ENCODE data around the gene RRAS. TPM values are rescaled to one million over a fixed set of nuclear protein-coding genes. Genes with fewer than 3 reads are reported as not detected.

Gene RRAS
- total and polyA plus RNA-seq, 5 donors: 76.7 to 153 (median 90.9) TPM

DNA sequence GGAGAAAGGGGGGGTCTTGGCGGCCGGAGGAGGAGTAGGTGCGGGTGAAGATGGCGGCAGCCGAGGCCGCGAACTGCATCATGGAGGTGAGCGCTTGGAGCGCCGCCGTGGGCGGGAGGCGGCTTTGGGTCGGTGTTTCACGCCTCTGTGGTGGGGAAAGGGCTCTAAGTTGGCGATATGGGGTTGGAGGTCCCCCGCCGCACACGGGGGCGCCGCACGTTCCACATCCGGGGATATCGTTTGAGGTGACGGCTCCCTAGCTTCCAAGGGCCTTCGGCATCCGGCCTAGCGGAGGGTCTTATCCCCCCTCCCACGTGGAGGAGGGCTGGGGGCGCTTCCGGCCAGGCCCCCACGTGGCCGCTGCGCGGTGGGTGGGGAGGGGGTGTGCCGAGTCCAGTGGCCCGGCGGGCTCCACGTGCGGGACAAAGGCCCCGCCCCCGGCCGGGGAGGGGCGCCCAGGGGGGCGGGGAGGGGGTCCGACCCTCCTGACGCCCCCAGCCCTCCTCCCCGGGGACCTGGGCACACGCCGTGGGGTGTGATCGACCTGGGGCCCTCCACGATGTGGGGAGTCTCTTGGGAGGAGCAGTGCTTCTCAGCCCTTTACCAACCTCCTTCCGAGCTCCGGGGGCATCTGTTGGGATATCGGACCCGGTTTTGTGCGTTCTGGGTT lies 37.4 kb upstream of the RRAS start, which contains the start of gene PRMT1:
Gene PRMT1, plus strand, starts transcription at position 41 of the 670 bp plus-strand sequence. Its CDS starts 10 bp downstream, at position 51.
- Histone ChIP-seq H3K9me3 (ENCODE audit: control insufficient read depth, low read length) (no peaks in the 10 kb centered on the region), H3K27ac (ENCODE audit: low read length) (peak within 1 kb of the TSS; percentile 95), H3K4me3 (ENCODE audit: low read length) (peak within 1 kb of the TSS; percentile 86), H3K27me3 (ENCODE audit: control insufficient read depth, insufficient read depth) (no peaks in the 10 kb centered on the region), H3K4me1 (ENCODE audit: control insufficient read depth, insufficient read depth, low read length) (no peaks in the 10 kb centered on the region)
- under 1% methylated on average over 57 of the region's 57 CpGs for WGBS
- intact Hi-C loops (cut with DNase I): loop anchor here in 2 of 4 donors (10.0 kb wide), 2 partner anchors 83 to 93 kb away; partner anchors contain the start of genes NOSIP (in 1 of the 2), PRR12 (in 1 of the 2) and PRRG2 (in 1 of the 2)
- DNase-seq: peak; percentile 69 to 82 (median 79)
- ATAC-seq: peak; percentile 2 to 34

DNA sequence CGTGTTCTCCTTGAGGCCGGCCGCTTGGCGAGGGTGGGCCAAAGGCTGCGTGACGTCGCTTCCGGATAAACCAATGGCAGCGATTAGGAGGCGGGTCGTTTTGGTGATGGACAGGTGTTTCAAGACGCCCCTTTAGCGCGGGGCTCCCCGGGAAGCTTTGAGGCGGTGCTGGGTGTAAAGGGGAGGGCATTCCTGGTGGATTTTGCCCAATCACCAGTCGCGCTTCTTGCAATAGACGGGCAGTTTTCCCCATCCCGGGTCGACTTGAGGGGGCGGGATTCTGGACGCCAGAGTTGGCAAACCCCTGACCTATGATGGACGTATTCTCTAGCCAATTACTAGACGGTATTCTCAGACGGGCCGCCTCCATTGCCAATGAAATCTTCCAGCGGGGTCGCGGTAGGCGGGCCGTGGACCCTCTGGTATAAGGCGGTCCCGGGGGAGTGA lies 36.9 kb upstream of the RRAS start:
- ATAC-seq (peak; percentile 91 to 92), DNase-seq (peak; percentile 100)
- Histone ChIP-seq H3K9me3 (ENCODE audit: control insufficient read depth, low read length) (no peaks in the 10 kb centered on the region), H3K27me3 (ENCODE audit: control insufficient read depth, insufficient read depth) (no peaks in the 10 kb centered on the region), H3K4me3 (ENCODE audit: low read length) (peak overlapping the region; percentile 86), H3K4me1 (ENCODE audit: control insufficient read depth, insufficient read depth, low read length) (no peaks in the 10 kb centered on the region), H3K27ac (ENCODE audit: low read length) (peak overlapping the region; percentile 87)
- intact Hi-C loops (cut with DNase I): loop anchor here in 2 of 4 donors (10.0 kb wide), 2 partner anchors 82 to 92 kb away; partner anchors contain the start of genes NOSIP (in 1 of the 2), PRR12 (in 1 of the 2) and PRRG2 (in 1 of the 2)
- WGBS: under 1% methylated on average over 34 of the region's 34 CpGs

- Histone ChIP-seq H3K27me3 (ENCODE audit: control insufficient read depth, insufficient read depth) (no peaks in the 10 kb centered on the region), H3K27ac (ENCODE audit: low read length) (peak overlapping the region; percentile 95), H3K9me3 (ENCODE audit: control insufficient read depth, low read length) (no peaks in the 10 kb centered on the region), H3K4me3 (ENCODE audit: low read length) (peak overlapping the region; percentile 21), H3K4me1 (ENCODE audit: control insufficient read depth, insufficient read depth, low read length) (no peaks in the 10 kb centered on the region)
- DNase-seq (peak; percentile 88 to 92 (median 91)), ATAC-seq (peak; percentile 54 to 55)
- 2% methylated on average over 27 of the region's 27 CpGs for WGBS
- intact Hi-C loops (cut with DNase I): loop anchor here in 2 of 4 donors (10.0 kb wide), 2 partner anchors 81 to 91 kb away; partner anchors contain the start of genes NOSIP (in 1 of the 2), PRR12 (in 1 of the 2) and PRRG2 (in 1 of the 2)
These were observed 36.3 kb upstream of the RRAS start for GRCh38 chr19:49676136-49676783.

GRCh38 chr19:49672131-49672919 lies 32.4 kb upstream of the RRAS start:
- H3K4me1 ChIP-seq (ENCODE audit: control insufficient read depth, insufficient read depth, low read length): no peaks in the 10 kb centered on the region
- H3K27ac ChIP-seq (ENCODE audit: low read length): peak overlapping the region; percentile 22
- intact Hi-C loops (cut with DNase I): loop anchor here in 2 of 4 donors (10.0 kb wide), 2 partner anchors 78 to 88 kb away; partner anchors contain the start of genes NOSIP (in 1 of the 2), PRR12 (in 1 of the 2) and PRRG2 (in 1 of the 2)
- no peak overlapping the region for H3K4me3 ChIP-seq (ENCODE audit: low read length)
- DNase-seq (peak; percentile 80 to 92 (median 91)), ATAC-seq (peak in 1 of 2 donors; percentile 3)
- H3K27me3 ChIP-seq (ENCODE audit: control insufficient read depth, insufficient read depth): no peaks in the 10 kb centered on the region
- H3K9me3 ChIP-seq (ENCODE audit: control insufficient read depth, low read length): no peaks in the 10 kb centered on the region
- 23% methylated on average over 28 of the region's 28 CpGs for WGBS

DNA sequence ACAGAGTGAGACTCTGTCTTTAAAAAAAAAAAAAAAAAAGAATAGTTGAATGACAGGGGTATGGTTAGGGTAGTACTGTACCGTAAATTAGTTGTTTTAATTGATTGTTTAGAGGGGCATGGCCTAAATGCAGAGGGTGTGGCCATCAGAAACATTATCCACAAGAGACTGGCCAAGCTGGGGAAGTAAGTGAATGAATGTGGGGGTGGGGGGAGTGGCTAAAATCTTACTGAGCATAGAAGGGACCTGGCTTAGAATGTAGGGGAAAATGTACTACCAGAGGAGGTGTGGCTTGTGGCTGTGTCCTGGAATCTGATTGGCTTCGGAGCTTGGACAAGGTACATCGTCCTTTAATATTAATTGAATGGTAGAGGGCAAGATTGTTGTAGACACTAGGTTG lies 29.6 kb upstream of the RRAS start:
- WGBS: 89% methylated on average over 3 of the region's 3 CpGs
- no peaks in the 10 kb centered on the region for H3K9me3 ChIP-seq (ENCODE audit: control insufficient read depth, low read length)
- intact Hi-C loops (cut with DNase I): loop anchor here in 1 of 4 donors (10.0 kb wide), 1 partner anchor 75 kb away; the partner anchor contains the start of gene PRR12
- no peak for DNase-seq
- ATAC-seq: no peak
- H3K4me1 ChIP-seq (ENCODE audit: control insufficient read depth, insufficient read depth, low read length): no peaks in the 10 kb centered on the region
- no peak overlapping the region for H3K4me3 ChIP-seq (ENCODE audit: low read length)
- no peak overlapping the region for H3K27ac ChIP-seq (ENCODE audit: low read length)
- H3K27me3 ChIP-seq (ENCODE audit: control insufficient read depth, insufficient read depth): no peaks in the 10 kb centered on the region

GRCh38 chr19:49667473-49667872 lies 27.5 kb upstream of the RRAS start:
- DNase-seq (no peak), ATAC-seq (no peak)
- H3K4me3 ChIP-seq (ENCODE audit: low read length): no peak overlapping the region
- H3K27me3 ChIP-seq (ENCODE audit: control insufficient read depth, insufficient read depth): no peaks in the 10 kb centered on the region
- H3K27ac ChIP-seq (ENCODE audit: low read length): no peak overlapping the region
- no peaks in the 10 kb centered on the region for H3K4me1 ChIP-seq (ENCODE audit: control insufficient read depth, insufficient read depth, low read length)
- WGBS: 93% methylated on average over 2 of the region's 2 CpGs
- H3K9me3 ChIP-seq (ENCODE audit: control insufficient read depth, low read length): no peaks in the 10 kb centered on the region
- intact Hi-C loops (cut with DNase I): loop anchor here in 1 of 4 donors (10.0 kb wide), 1 partner anchor 73 kb away; the partner anchor contains the start of gene PRR12

GRCh38 chr19:49666120-49666444 lies 26.1 kb upstream of the RRAS start:
- Histone ChIP-seq H3K4me3 (ENCODE audit: low read length) (peak overlapping the region; percentile 70), H3K4me1 (ENCODE audit: control insufficient read depth, insufficient read depth, low read length) (no peaks in the 10 kb centered on the region), H3K27me3 (ENCODE audit: control insufficient read depth, insufficient read depth) (no peaks in the 10 kb centered on the region), H3K9me3 (ENCODE audit: control insufficient read depth, low read length) (no peaks in the 10 kb centered on the region), H3K27ac (ENCODE audit: low read length) (no peak overlapping the region)
- DNase-seq: no peak
- no peak for ATAC-seq
- WGBS: under 1% methylated on average over 9 of the region's 9 CpGs
- intact Hi-C loops (cut with DNase I): loop anchor here in 1 of 4 donors (10.0 kb wide), 1 partner anchor 71 kb away; the partner anchor contains the start of gene PRR12

DNA sequence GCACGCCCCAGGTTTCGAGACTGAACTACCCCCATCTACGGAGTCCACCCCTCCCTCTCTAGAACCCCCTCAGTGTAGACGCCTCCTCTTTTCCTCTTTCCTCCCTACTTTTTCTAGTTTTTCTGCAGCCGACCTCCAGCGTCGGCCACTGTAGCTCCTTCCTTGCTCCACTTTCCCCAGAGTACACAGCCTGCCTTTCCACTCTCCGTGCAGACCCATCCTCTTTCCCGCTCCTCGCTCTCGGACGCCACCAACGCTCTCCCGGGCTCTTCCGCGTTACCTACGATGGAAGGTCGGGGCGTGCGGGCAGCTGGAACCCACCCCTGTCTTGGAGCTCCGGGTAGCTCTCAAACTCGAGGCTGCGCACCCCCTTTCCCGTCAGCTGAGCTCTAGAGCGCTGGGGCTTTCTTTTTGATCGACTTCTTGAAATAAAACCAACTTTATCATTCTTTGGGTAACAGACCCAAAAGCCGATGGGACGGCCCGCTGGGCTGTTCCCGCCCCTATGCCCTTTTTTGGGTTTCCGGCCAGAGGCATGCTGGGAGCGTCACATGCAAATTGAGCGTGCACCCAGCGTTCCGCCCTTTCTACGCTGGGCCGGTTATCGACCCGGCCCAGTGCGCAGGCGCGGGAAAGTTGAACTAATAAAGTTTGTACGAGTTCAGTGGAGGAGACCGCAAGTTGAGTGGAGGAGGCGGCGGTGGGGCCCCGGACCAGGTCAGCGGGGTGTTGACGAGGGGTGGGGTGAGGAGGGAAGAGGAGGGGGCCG lies 25.6 kb upstream of the RRAS start, which contains the start of the genes BCL2L12 and IRF3:
Gene BCL2L12, plus strand, starts transcription at position 583 of the 769 bp plus-strand sequence. CDS start 760 bp downstream, outside the sequence.
Gene IRF3, minus strand, starts transcription at position 507 of the 769 bp plus-strand sequence. CDS start 1,019 bp downstream, outside the sequence.
- H3K27ac ChIP-seq (ENCODE audit: low read length): peak within 1 kb of the TSS; percentile 89

GRCh38 chr19:49665036-49665350 lies 25.1 kb upstream of the RRAS start:
- no peak for DNase-seq
- Histone ChIP-seq H3K4me1 (ENCODE audit: control insufficient read depth, insufficient read depth, low read length) (no peaks in the 10 kb centered on the region), H3K9me3 (ENCODE audit: control insufficient read depth, low read length) (no peaks in the 10 kb centered on the region), H3K4me3 (ENCODE audit: low read length) (peak overlapping the region; percentile 70), H3K27ac (ENCODE audit: low read length) (peak overlapping the region; percentile 89), H3K27me3 (ENCODE audit: control insufficient read depth, insufficient read depth) (no peaks in the 10 kb centered on the region)
- 1% methylated on average over 7 of the region's 7 CpGs for WGBS
- intact Hi-C loops (cut with DNase I): loop anchor here in 1 of 4 donors (10.0 kb wide), 1 partner anchor 70 kb away; the partner anchor contains the start of gene PRR12
- no peak for ATAC-seq

More for the DNA sequence above, 25.6 kb upstream of the RRAS start, which contains the start of the genes BCL2L12 and IRF3:
- Histone ChIP-seq H3K4me3 (ENCODE audit: low read length) (peak within 1 kb of the TSS; percentile 70), H3K4me1 (ENCODE audit: control insufficient read depth, insufficient read depth, low read length) (no peaks in the 10 kb centered on the region), H3K9me3 (ENCODE audit: control insufficient read depth, low read length) (no peaks in the 10 kb centered on the region), H3K27me3 (ENCODE audit: control insufficient read depth, insufficient read depth) (no peaks in the 10 kb centered on the region)
- DNase-seq: peak; percentile 99
- peak; percentile 91 to 94 for ATAC-seq
- intact Hi-C loops (cut with DNase I): loop anchor here in 1 of 4 donors (10.0 kb wide), 1 partner anchor 71 kb away; the partner anchor contains the start of gene PRR12
- WGBS: under 1% methylated on average over 50 of the region's 50 CpGs

All from right cardiac atrium (tissue), 5 donors.